Natural killer cell (primary cell): ENCODE data around the gene GPC5. TPM values are rescaled to one million over a fixed set of nuclear protein-coding genes. Genes with fewer than 3 reads are reported as not detected.

Experiments used
- ATAC-seq, 3 donors: fragments of 150-1000 bp in 2 of 3; fragments of 200-7000 bp in 1 of 3; cut with Tn5 transposase; 1 replicate in 1 of 3; 2 replicates in 2 of 3; pipeline ENCODE4 v1.10.0; 2021; ENCODE audit warnings: mild to moderate bottlenecking in 2 of 3, moderate library complexity in 2 of 3
- DNase-seq, 2 donors: peaks; one replicate each; pipeline versions ENCODE4 v3.0.0 to v3.0.0-alpha.2; 2013 to 2021; ENCODE audit warnings: mixed read lengths in 1 of 2
- H3K27ac ChIP-seq: one replicate; pipeline ENCODE4 v1.5.1; 2013; ENCODE audit warnings: mild to moderate bottlenecking, low read length
- H3K27me3 ChIP-seq: one replicate; pipeline ENCODE4 v1.6.1; 2013; ENCODE audit warnings: low read length; ENCODE audit not compliant: control insufficient read depth, insufficient read depth
- H3K36me3 ChIP-seq: one replicate; pipeline ENCODE4 v1.6.1; 2013; ENCODE audit warnings: low read length; ENCODE audit not compliant: control insufficient read depth, insufficient read depth
- H3K4me1 ChIP-seq: one replicate; pipeline ENCODE4 v1.6.1; 2013; ENCODE audit warnings: low read length; ENCODE audit not compliant: control insufficient read depth, insufficient read depth
- H3K4me3 ChIP-seq: one replicate; pipeline ENCODE4 v1.5.1; 2013; ENCODE audit warnings: low read length
- H3K9me3 ChIP-seq: one replicate; pipeline ENCODE4 v1.6.1; 2013; ENCODE audit warnings: low read length; ENCODE audit not compliant: control insufficient read depth, insufficient read depth
- H3K27ac Mint-ChIP-seq, 2 donors: one replicate each; pipeline ENCODE4 v1.8.0; 2022; ENCODE audit warnings: mild to moderate bottlenecking in 2 of 2, mixed read lengths in 2 of 2, moderate library complexity in 1 of 2
- H3K27me3 Mint-ChIP-seq, 2 donors: one replicate each; pipeline ENCODE4 v1.8.0; 2022; ENCODE audit warnings: low read depth in 2 of 2, mixed read lengths in 2 of 2
- H3K36me3 Mint-ChIP-seq: one replicate; pipeline ENCODE4 v1.8.0; 2022; ENCODE audit warnings: mixed read lengths
- H3K4me1 Mint-ChIP-seq, 2 donors: one replicate each; pipeline ENCODE4 v1.8.0; 2022; ENCODE audit warnings: mixed read lengths in 2 of 2
- H3K4me3 Mint-ChIP-seq: one replicate; pipeline ENCODE4 v1.8.0; 2022; ENCODE audit warnings: mild to moderate bottlenecking, moderate library complexity, mixed read lengths
- H3K9me3 Mint-ChIP-seq, 2 donors: one replicate each; pipeline ENCODE4 v1.8.0; 2022; ENCODE audit warnings: mixed read lengths in 2 of 2
- CTCF ChIP-seq: fragments of 200-600 bp; IDR thresholded peaks from one replicate; pipeline ENCODE4 v1.8.0; 2022; ENCODE audit warnings: antibody characterized with exemption
- WGBS: methylation state at CpG from one replicate; pipeline ENCODE4 v1.1.7; 2013; ENCODE audit warnings: missing lambda C conversion rate; ENCODE audit not compliant: insufficient coverage; 5-methylcytosine and 5-hydroxymethylcytosine counted together
- intact Hi-C: fragments of 100-400 bp; cut with micrococcal nuclease; formaldehyde crosslinking; loops from one replicate; pipeline ENCODE4 v1.14.2; 2022
- total RNA-seq, 4 donors: library from RNA; stranded (reverse); fragments of 120-200 nt in 1 of 4; gene quantifications; one replicate each; pipeline versions ENCODE4 v1.2.3 to v1.2.4, GENCODE V29; 2013 to 2022

Gene GPC5
- total RNA-seq, 3 donors from 2014 or later (not counting 1 experiment from before 2014, with no cell fraction given), result not detected

GRCh38 chr13:91902291-91902690, 503.9 kb downstream of the GPC5 start:
- H3K4me3 Mint-ChIP-seq, result no peak overlapping the region
- H3K36me3 ChIP-seq, result no peaks in the 10 kb centered on the region
- no peak for DNase-seq
- no peak overlapping the region for H3K4me3 ChIP-seq
- ATAC-seq, result no peak
- no peak overlapping the region for H3K27ac Mint-ChIP-seq
- H3K9me3 Mint-ChIP-seq, result peaks cover 8 to 16% of the 10 kb centered on the region in 2 donors
- H3K4me1 Mint-ChIP-seq, result no peaks in the 10 kb centered on the region
- TF ChIP-seq CTCF, result no peak
- H3K27me3 ChIP-seq, result no peaks in the 10 kb centered on the region
- H3K27me3 Mint-ChIP-seq, result no peaks in the 10 kb centered on the region
- intact Hi-C loops, result no loop called here
- no peak overlapping the region for H3K27ac ChIP-seq
- no peaks in the 10 kb centered on the region for H3K36me3 Mint-ChIP-seq
- no peaks in the 10 kb centered on the region for H3K4me1 ChIP-seq
- H3K9me3 ChIP-seq, result no peaks in the 10 kb centered on the region

GRCh38 chr13:91904005-91904404, 505.6 kb downstream of the GPC5 start:
- Histone ChIP-seq H3K4me1 (no peaks in the 10 kb centered on the region), H3K27me3 (no peaks in the 10 kb centered on the region), H3K27ac (no peak overlapping the region), H3K4me3 (no peak overlapping the region), H3K36me3 (no peaks in the 10 kb centered on the region), H3K9me3 (no peaks in the 10 kb centered on the region)
- Mint-ChIP-seq H3K4me3 (no peak overlapping the region), H3K27me3 (no peaks in the 10 kb centered on the region), H3K9me3 (peaks cover 8 to 13% of the 10 kb centered on the region in 2 donors), H3K27ac (no peak overlapping the region), H3K4me1 (no peaks in the 10 kb centered on the region), H3K36me3 (no peaks in the 10 kb centered on the region)
- DNase-seq (no peak), ATAC-seq (no peak)
- whole genome bisulfite sequencing, result no CpG with 5 or more reads among the region's 1 CpG
- TF ChIP-seq CTCF, result no peak
- intact Hi-C loops, result no loop called here

- Histone ChIP-seq H3K4me3 (no peak overlapping the region), H3K9me3 (no peaks in the 10 kb centered on the region), H3K27me3 (no peaks in the 10 kb centered on the region), H3K36me3 (no peaks in the 10 kb centered on the region), H3K27ac (no peak overlapping the region), H3K4me1 (no peaks in the 10 kb centered on the region)
- ATAC-seq, result no peak
- Mint-ChIP-seq H3K4me1 (no peaks in the 10 kb centered on the region), H3K4me3 (no peak overlapping the region), H3K27ac (no peak overlapping the region), H3K9me3 (peaks cover 6 to 13% of the 10 kb centered on the region in 2 donors), H3K36me3 (no peaks in the 10 kb centered on the region), H3K27me3 (no peaks in the 10 kb centered on the region)
- WGBS, result 61% methylated on average over 1 of the region's 1 CpG
- intact Hi-C loops, result no loop called here
- no peak for DNase-seq
- no peak for TF ChIP-seq CTCF
Observed at GRCh38 chr13:91904597-91904996, 506.2 kb downstream of the GPC5 start.

- ATAC-seq (no peak), DNase-seq (no peak)
- Histone ChIP-seq H3K9me3 (no peaks in the 10 kb centered on the region), H3K4me3 (no peak overlapping the region), H3K27ac (no peak overlapping the region), H3K27me3 (no peaks in the 10 kb centered on the region), H3K36me3 (no peaks in the 10 kb centered on the region), H3K4me1 (no peaks in the 10 kb centered on the region)
- H3K4me3 Mint-ChIP-seq, result no peak overlapping the region
- no peaks in the 10 kb centered on the region for H3K36me3 Mint-ChIP-seq
- no peak for TF ChIP-seq CTCF
- no peaks in the 10 kb centered on the region for H3K27me3 Mint-ChIP-seq
- intact Hi-C loops, result no loop called here
- no peak overlapping the region for H3K27ac Mint-ChIP-seq
- WGBS, result 100% methylated on average over 1 of the region's 1 CpG
- H3K9me3 Mint-ChIP-seq, result peaks cover 14 to 21% of the 10 kb centered on the region in 2 donors
- H3K4me1 Mint-ChIP-seq, result no peaks in the 10 kb centered on the region
Observed at GRCh38 chr13:91907398-91907797, 509.0 kb downstream of the GPC5 start.
